Mammary epithelial cell (primary cell): ENCODE results near the gene GRIA3.

Experiments used
- EZH2 ChIP-seq: IDR thresholded peaks from 2 replicates; pipeline ENCODE4 v1.6.1; 2012; ENCODE audit warnings: low read length, inconsistent platforms, borderline replicate concordance
- TF ChIP-seq, protein P1 (sequence below), 2 donors: IDR thresholded peaks in 1 of 2; conservative IDR thresholded peaks in 1 of 2; 2 replicates each; pipeline ENCODE4 v1.5.1; 2011 to 2012; ENCODE audit warnings: inconsistent platforms in 2 of 2, low read length in 2 of 2, mild to moderate bottlenecking in 2 of 2, control low read depth in 1 of 2, low read depth in 1 of 2; ENCODE audit not compliant: insufficient read depth in 1 of 2; ENCODE audit errors: extremely low read depth in 1 of 2

DNA sequence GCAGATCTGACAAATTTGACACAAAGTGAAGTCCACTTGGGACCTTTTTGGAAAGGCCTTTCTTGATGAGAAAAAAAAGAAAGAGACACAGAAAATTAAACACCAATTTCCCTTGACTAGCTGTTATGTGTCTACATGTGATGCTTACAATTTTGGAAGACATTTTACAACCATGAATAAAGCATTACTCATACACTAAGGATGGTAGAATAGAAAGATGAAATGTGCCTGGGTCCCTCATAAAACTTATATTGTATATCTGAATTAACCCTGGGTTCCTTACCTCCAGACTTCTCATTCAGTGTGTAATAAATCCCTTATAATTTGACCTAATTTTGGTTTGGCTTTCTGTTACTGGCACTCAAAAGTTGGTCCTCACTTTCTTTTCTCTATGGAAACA lies 16.5 kb upstream of the GRIA3 start:
- TF ChIP-seq, protein P1, sequence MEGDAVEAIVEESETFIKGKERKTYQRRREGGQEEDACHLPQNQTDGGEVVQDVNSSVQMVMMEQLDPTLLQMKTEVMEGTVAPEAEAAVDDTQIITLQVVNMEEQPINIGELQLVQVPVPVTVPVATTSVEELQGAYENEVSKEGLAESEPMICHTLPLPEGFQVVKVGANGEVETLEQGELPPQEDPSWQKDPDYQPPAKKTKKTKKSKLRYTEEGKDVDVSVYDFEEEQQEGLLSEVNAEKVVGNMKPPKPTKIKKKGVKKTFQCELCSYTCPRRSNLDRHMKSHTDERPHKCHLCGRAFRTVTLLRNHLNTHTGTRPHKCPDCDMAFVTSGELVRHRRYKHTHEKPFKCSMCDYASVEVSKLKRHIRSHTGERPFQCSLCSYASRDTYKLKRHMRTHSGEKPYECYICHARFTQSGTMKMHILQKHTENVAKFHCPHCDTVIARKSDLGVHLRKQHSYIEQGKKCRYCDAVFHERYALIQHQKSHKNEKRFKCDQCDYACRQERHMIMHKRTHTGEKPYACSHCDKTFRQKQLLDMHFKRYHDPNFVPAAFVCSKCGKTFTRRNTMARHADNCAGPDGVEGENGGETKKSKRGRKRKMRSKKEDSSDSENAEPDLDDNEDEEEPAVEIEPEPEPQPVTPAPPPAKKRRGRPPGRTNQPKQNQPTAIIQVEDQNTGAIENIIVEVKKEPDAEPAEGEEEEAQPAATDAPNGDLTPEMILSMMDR (conservative IDR thresholded peaks at IDR 0.05 in 1 of 2, IDR thresholded peaks at IDR 0.05 in 1 of 2; ENCODE audit: extremely low read depth in 1 of 2, insufficient read depth in 1 of 2, low read depth in 1 of 2, low read length in 2 of 2): no peak
- TF ChIP-seq EZH2: no peak
